ENCODE data around the gene PRRT3.

The PRRT3 gene

GRCh38 chr3:9951962-9952805, at the start of gene PRRT3:
TSS of gene PRRT3 (minus strand) at chr3:9952408. CDS start at chr3:9950115, 2,293 bp downstream.
- peak in 1 of 2 experiments; percentile 29 for DNase-seq

DNA sequence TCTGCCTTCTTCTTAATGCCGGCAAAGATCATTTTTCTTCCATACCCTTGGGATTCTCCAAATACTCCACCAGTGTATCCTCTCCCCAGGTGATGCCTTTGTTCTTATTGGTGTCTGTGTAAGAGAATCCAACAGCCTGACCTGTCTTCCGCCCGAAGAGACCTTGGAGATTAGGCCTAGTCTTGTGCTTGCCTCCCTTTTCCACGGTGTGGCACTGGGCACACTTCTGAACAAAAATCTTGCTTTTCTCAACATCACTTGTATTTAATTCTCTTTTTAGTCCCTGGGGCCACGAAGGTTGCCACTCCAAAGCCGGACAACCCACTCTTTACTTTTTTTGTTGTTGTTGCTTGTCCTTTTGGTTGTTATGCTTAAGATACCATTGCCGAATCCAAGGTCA, 48.5 kb upstream of the PRRT3 start:
- DNase-seq = no peak

DNA sequence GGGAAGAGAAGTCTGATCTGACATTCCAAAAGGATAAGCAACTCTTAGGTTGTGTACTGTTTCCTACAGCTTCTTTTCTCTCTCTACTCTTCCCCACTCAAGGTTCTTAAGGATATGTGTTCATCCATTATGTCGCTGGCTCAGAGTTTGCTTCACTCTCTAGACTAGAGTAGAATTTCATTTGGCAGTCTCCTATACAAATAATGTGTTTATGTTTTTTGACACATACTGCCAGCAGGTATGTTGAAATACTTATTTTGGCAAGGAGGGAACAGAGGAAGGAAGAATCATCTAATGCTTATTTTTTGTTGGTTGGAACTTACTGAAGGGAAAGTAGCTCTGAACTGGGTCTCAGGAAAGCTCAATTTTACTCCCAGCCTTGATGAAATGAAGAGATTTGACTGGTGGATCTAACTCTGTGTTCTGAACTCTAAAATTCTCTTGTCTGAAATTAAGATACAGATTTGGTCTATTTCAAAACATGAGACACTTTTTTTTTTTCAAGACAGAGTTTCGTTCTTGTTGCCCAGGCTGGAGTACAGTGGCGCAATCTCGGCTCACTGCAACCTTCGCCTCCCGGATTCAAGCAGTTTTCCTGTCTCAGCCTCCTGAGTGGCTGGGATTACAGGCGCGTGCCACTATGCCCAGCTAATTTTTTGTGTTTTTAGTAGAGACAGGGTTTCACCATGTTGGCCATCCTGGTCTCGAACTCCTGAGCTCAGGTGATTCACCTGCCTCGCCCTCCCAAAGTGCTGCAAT, 42.1 kb upstream of the PRRT3 start:
- no peak for DNase-seq

- DNase-seq = no peak
Observed at GRCh38 chr3:9986230-9986725, 34.1 kb upstream of the PRRT3 start.

- no peak for DNase-seq
Observed at GRCh38 chr3:9980251-9980650, 28.0 kb upstream of the PRRT3 start.

DNA sequence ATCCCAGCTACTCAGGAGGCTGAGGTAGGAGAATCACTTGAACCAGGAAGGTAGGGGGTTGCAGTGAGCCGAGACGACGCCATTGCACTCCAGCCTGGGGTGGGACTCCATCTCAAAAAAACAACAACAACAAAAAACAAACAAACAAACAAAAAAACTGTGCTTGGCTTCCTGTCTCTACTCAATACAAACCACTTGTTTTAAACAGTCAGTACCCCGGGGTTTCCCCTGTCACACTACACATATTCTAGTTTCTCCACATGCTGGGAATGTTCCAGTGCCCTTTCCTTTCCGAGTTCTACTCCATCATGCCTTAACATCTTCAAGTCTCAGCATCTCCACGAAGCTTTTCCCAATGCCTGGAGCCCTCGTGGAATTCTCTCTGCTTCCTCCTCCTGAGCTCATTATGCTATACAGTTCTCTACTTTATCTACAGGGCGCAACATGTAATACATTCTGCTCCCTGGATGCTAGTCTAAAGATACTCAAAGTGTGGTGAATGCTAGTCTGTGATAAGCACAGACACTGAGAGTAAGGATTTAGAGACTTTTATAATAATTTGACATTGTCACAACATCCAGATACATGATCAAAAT, 26.6 kb upstream of the PRRT3 start:
- no peak for DNase-seq

DNA sequence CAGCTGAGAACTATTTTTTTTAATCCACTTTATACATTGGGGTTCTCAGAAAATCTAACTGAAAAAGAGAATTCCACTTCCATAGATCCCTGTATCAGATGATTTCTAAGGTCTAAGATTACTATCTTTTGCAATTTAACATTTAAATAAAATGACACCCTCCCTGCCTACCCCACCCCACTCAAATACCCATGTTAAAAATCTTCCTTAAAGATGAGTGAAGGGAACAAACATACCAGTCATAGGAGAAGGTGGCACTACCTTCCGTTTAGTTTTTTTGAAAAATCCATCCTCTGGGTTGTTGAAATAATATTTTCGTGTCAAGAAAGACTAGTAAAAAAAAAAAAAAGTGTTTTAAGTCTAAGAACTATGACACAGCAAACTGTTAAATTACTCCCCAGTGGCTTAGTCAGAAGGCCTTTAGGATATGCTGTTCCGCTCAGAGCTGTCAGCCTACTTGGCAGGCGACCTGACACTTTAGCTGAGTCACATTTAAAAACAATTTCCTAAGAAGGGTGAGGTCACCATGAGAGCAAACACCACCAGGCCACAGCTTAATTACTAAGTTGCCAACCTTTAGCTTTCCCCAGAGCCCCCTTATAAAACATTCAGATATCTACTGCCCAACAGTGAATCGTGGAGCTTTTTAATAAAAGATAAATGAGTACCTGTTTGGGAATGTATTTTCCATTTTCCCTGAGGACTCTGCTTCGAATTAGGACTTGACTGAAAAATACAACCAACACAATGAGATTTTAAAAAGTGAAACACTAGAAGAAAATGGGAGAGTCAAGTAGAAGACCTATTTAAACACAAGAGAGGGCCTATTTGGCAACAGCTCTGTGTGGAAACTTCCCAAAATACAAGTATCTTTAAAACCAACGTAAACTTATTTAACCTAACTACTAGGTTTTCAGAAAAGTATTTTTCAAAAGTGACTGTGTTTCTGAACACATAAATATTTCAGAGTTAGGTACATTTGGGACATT, 24.8 kb upstream of the PRRT3 start:
- DNase-seq = peak; percentile 84 to 98

DNA sequence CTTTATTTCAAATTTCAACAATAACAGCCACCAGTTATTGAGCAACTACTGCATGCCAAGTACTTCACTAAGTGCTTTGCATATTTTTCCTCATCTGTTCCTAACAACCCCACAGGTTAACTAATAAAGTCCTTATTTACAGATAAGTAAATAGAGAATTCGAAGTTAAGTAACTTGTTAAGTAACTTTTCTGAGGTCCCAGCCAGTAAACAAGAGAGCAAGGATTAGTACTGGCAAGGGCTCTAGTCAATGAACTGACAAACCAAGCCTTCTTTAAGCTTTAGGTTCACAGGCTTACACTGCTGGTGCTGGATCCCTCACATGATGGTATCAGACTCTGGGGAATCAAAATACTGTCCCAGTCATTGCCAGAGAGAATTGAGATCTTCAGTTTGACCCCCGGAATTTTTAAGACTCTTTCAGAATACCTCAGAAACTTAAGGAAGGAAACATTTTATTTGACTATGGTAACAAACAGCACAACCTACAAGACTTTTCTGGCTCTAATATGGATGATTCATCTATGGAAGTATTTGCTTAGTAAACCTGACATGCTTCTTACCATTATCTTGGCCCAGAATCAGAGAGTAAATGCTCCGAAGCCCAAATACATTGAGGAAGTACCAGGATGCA, 17.9 kb upstream of the PRRT3 start:
- no peak for DNase-seq

GRCh38 chr3:9969632-9970019, 17.4 kb upstream of the PRRT3 start:
- DNase-seq = no peak

DNA sequence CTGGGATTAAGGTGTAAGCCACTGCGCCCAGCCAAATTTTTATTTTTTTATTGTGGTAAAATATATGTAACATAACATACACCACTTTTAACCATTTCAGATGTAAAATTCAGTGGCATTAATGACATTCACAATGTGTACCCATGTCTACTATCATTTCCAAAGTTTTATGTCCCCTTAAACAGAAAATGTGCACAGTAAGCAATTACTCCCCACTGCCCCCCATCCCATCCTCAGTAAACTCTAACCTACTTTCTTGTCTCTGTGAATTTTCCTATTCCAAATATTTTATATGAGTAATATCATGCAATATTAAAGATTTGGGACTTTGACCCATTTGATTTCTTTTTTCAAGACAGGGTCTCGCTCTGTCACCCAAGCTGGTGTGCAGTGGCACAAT, 14.6 kb upstream of the PRRT3 start:
- DNase-seq = no peak

DNA sequence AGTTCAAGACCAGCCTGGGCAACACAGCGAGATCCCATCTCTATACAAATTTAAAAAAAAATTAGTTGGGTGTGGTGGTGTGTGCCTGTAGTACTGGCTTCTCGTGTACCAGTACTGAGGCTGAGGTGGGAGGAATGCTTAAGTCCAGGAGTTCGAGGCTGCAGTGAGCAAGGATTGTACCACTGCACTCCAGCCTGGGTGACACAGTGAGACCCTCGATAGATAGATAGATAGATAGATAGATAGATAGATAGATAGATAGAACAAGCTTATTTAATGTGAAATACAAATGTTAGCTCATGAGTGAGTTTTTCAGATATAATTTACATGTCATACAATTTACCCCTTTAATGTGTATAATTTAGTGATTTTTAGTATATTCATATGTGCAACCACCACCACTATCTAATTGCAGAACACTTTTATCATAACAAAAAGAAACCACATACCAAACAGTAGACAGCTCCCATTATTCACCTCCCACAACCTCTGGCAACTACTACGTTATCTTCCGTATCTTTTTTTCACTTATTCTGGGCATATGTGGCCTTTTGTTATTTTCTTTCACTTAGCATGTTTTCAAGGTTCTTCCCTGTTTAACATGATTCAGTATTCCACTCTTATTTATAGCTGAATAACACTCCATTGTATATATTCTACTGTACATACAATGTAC, 13.1 kb upstream of the PRRT3 start:
- DNase-seq = no peak

DNA sequence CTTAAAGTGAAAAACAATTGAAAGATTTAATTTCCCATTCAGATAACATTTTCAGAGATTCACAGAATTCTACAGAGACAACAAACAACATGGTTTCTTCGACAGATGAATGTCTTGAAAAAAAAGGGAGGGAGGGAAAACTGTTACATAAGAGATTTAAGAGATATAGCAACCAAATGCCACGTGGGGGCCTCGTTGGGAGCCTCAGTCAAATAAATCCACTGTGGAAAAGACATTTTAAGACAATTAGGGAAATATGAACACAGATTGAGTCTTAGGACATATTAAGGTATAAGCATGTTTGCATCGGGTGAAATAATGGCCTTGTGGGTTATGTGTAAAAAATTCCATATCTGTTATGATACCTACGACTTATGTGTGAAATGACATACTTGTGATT, 5.0 kb upstream of the PRRT3 start:
- DNase-seq = peak in 1 of 2 experiments; percentile 52

GRCh38 chr3:9955611-9956352, 3.6 kb upstream of the PRRT3 start:
- DNase-seq = no peak

GRCh38 chr3:9955067-9955502, 2.9 kb upstream of the PRRT3 start:
- no peak for DNase-seq

DNA sequence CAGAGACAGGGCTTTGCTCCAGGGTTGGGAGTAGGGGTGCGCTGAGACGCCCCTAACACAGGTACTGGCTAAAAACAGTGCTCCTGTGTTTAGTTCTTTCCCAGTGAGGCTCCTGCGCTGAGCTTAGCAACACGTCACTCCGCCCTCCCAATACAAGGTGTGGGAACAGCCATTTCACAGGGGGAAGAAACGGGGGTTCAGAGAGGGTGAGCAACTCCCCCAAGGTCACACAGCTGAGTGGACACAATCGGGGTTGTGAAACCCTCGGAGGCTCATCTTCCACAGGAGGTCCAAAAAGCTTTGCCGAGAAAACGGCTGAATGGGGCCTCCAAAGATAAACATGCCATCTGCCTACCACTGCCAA, 628 bp downstream of the PRRT3 start:
- no peak for DNase-seq

- DNase-seq = no peak
Observed at GRCh38 chr3:9951126-9951525, 1.1 kb downstream of the PRRT3 start.

- DNase-seq = no peak
Observed at GRCh38 chr3:9949626-9950025, 2.6 kb downstream of the PRRT3 start.

GRCh38 chr3:9949115-9949514, 3.1 kb downstream of the PRRT3 start:
- no peak for DNase-seq

- no peak for DNase-seq
Observed at GRCh38 chr3:9948586-9948985, 3.6 kb downstream of the PRRT3 start.

Data from SW 1271 (cell line).